ENCODE data around the gene CDKAL1. TPM values are rescaled to one million over a fixed set of nuclear protein-coding genes. Genes with fewer than 3 reads are reported as not detected.
"Not testable (repeated sequence)": the region's sequence is repeated elsewhere in the genome, so short reads cannot be mapped to it uniquely, and the experiment has no call there.

CDKAL1 gene
- total RNA-seq, 4 donors from 2014 or later: 24.7 to 32.8 (median 29.8) TPM

- Histone ChIP-seq H3K9me3 (no peaks in the 10 kb centered on the region), H3K36me3 (no peaks in the 10 kb centered on the region), H3K4me1 (peaks cover 11% of the 10 kb centered on the region in 2 donors), H3K4me3 (replicated peaks in 1 of 3) (no peak overlapping the region), H3K27me3 (no peaks in the 10 kb centered on the region), H3K27ac (no peak overlapping the region)
- TF ChIP-seq POLR2A (IDR thresholded peaks at IDR 0.05): no peak
- TF ChIP-seq CTCF (IDR thresholded peaks at IDR 0.05): no peak
- no peak for DNase-seq
- WGBS, 2 donors: 90 to 97% methylated on average over 2 of the region's 2 CpGs
- intact Hi-C loops (cut with DNase I): no loop called here
These were observed 76.5 kb downstream of the CDKAL1 start for GRCh38 chr6:20610636-20611370.

GRCh38 chr6:20617537-20617936, 83.3 kb downstream of the CDKAL1 start:
- H3K27ac ChIP-seq; H3K36me3 ChIP-seq; H3K4me3 ChIP-seq (replicated peaks in 1 of 3); DNase-seq; H3K27me3 ChIP-seq; H3K4me1 ChIP-seq; H3K9me3 ChIP-seq; intact Hi-C loops (cut with DNase I): not testable (repeated sequence)
- WGBS, 2 donors: 96 to 99% methylated on average over 3 of the region's 3 CpGs

GRCh38 chr6:20620043-20620442, 85.8 kb downstream of the CDKAL1 start:
- no peak for DNase-seq
- Histone ChIP-seq H3K36me3 (no peaks in the 10 kb centered on the region), H3K27me3 (no peaks in the 10 kb centered on the region), H3K9me3 (no peaks in the 10 kb centered on the region), H3K4me1 (no peaks in the 10 kb centered on the region), H3K27ac (no peak overlapping the region), H3K4me3 (replicated peaks in 1 of 3) (no peak overlapping the region)
- intact Hi-C loops (cut with DNase I): no loop called here
- WGBS, 2 donors: 90 to 94% methylated on average over 2 of the region's 2 CpGs
- TF ChIP-seq CTCF (IDR thresholded peaks at IDR 0.05) (no peak), POLR2A (IDR thresholded peaks at IDR 0.05) (no peak)

- Histone ChIP-seq H3K27ac (no peak overlapping the region), H3K36me3 (no peaks in the 10 kb centered on the region), H3K27me3 (no peaks in the 10 kb centered on the region), H3K4me1 (no peaks in the 10 kb centered on the region), H3K9me3 (no peaks in the 10 kb centered on the region), H3K4me3 (replicated peaks in 1 of 3) (no peak overlapping the region)
- DNase-seq: no peak
- intact Hi-C loops (cut with DNase I): no loop called here
- TF ChIP-seq CTCF (IDR thresholded peaks at IDR 0.05) (no peak), POLR2A (IDR thresholded peaks at IDR 0.05) (no peak)
These were observed 89.5 kb downstream of the CDKAL1 start for GRCh38 chr6:20623761-20624160.

GRCh38 chr6:20626165-20626564, 91.9 kb downstream of the CDKAL1 start:
- intact Hi-C loops (cut with DNase I): no loop called here
- H3K27ac ChIP-seq: no peak overlapping the region
- H3K9me3 ChIP-seq: no peaks in the 10 kb centered on the region
- no peak for TF ChIP-seq POLR2A (IDR thresholded peaks at IDR 0.05)
- TF ChIP-seq CTCF (IDR thresholded peaks at IDR 0.05): no peak
- H3K4me3 ChIP-seq (replicated peaks in 1 of 3): no peak overlapping the region
- no peaks in the 10 kb centered on the region for H3K27me3 ChIP-seq
- H3K4me1 ChIP-seq: peaks cover 0 to 8% of the 10 kb centered on the region in 2 donors
- no peak for DNase-seq
- no peaks in the 10 kb centered on the region for H3K36me3 ChIP-seq
